AG04449 (cell line): Measurements from ENCODE around the gene UBE2E1.

Source experiments
- CTCF ChIA-PET: fragments of 350-600 bp; formaldehyde crosslinking; extraction: SDS; loops from one replicate; lab custom pipeline; 2021; ENCODE audit warnings: antibody characterized with exemption; lab: Yijun Ruan, JAX
- POLR2A ChIA-PET: fragments of 400-600, 350-600 bp; formaldehyde crosslinking; extraction: SDS; loops from one replicate; lab custom pipeline; 2020; ENCODE audit warnings: antibody characterized with exemption, inconsistent platforms; lab: Yijun Ruan, JAX
- DNase-seq: peaks from one replicate; pipeline ENCODE4 v3.0.0-alpha.2; 2010; ENCODE audit warnings: low read depth, low spot score
- H3K4me3 ChIP-seq: 2 replicates; pipeline ENCODE4 v1.5.1; 2011; ENCODE audit warnings: low read depth, mild to moderate bottlenecking, control low read depth, low read length
- TF ChIP-seq, protein P1 (sequence below): IDR thresholded peaks from one replicate; pipeline ENCODE4 v1.5.1; 2011; ENCODE audit warnings: mild to moderate bottlenecking, moderate library complexity, low read length, control low read depth, inconsistent platforms; ENCODE audit not compliant: insufficient read depth; ENCODE audit errors: missing control alignments

The UBE2E1 gene

DNA sequence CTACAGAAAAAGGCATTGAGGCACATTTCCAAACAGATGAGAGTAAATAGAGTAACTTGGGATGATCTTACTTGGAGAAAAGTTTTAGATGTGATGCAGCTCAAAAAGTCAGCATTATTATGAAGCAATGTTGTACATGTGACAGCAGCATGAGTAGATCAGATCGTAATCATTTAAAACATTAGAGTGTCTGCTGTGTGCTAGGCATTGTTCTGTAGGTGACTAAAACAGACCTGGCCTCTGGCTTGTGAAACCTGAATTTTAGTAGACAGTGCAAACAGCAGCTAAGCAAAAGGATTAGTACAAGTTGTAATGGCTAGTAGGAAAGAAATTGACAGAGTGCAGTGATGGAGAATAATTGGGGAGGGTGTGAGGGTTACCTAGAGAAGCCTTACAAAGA is 15.1 kb downstream of the UBE2E1 start:
- no peak for DNase-seq
- H3K4me3 ChIP-seq, result no peak overlapping the region
- ChIA-PET POLR2A (no interaction called here), CTCF (interaction anchor here (1.9 kb wide), 1 partner anchor 13 kb away, joined by 5 read pairs; no protein-coding TSS in a partner anchor)
- TF ChIP-seq, protein P1, sequence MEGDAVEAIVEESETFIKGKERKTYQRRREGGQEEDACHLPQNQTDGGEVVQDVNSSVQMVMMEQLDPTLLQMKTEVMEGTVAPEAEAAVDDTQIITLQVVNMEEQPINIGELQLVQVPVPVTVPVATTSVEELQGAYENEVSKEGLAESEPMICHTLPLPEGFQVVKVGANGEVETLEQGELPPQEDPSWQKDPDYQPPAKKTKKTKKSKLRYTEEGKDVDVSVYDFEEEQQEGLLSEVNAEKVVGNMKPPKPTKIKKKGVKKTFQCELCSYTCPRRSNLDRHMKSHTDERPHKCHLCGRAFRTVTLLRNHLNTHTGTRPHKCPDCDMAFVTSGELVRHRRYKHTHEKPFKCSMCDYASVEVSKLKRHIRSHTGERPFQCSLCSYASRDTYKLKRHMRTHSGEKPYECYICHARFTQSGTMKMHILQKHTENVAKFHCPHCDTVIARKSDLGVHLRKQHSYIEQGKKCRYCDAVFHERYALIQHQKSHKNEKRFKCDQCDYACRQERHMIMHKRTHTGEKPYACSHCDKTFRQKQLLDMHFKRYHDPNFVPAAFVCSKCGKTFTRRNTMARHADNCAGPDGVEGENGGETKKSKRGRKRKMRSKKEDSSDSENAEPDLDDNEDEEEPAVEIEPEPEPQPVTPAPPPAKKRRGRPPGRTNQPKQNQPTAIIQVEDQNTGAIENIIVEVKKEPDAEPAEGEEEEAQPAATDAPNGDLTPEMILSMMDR, result no peak

DNA sequence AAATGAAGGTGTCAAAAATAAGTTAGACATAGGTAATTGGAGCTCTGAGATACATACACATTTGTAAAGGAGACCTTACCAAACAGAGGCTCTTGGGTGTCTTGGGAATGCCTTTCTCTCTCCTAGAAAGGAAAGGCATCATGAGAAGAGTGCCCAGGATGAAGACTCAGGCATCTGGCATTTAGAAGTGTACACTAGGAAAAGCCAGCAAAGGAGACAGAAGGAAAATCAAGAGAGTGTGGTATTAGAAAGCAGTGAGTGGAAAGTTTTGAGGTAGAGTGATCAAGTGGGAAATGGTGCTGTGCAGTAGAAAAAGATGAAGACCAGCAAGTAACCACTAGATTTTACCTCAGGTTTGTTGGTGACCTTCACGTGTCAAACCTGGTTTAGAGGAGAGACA is 16.1 kb downstream of the UBE2E1 start:
- no peak for DNase-seq
- H3K4me3 ChIP-seq, result no peak overlapping the region
- ChIA-PET POLR2A (no interaction called here), CTCF (no interaction called here)
- TF ChIP-seq, protein P1, result no peak

DNA sequence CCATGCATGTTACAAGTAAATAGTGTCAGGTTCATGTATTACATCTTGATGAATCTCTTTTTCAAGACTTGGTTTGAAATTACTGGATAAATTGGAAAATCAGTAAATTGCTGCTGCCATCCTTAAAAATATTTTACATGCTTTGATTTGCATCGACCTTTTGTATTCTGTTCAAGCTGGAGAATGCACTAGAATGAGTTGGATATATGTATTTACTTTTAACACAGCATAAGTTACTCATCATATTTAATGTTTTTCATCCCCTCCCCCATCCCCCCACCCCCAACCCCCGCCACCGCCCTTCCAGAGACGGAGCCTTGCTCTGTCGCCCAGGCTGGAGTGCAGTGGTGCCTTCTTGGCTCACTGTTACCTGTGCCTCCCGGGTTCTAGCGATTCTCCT is 16.8 kb downstream of the UBE2E1 start:
- no peak overlapping the region for H3K4me3 ChIP-seq
- POLR2A ChIA-PET, result no interaction called here
- DNase-seq, result no peak
- TF ChIP-seq, protein P1, result no peak
- CTCF ChIA-PET, result no interaction called here

- no peak overlapping the region for H3K4me3 ChIP-seq
- CTCF ChIA-PET, result interaction anchor here (1.4 kb wide), 1 partner anchor 10 kb away, joined by 4 read pairs; no protein-coding TSS in a partner anchor
Observed at GRCh38 chr3:23823620-23824019, 17.9 kb downstream of the UBE2E1 start.

DNA sequence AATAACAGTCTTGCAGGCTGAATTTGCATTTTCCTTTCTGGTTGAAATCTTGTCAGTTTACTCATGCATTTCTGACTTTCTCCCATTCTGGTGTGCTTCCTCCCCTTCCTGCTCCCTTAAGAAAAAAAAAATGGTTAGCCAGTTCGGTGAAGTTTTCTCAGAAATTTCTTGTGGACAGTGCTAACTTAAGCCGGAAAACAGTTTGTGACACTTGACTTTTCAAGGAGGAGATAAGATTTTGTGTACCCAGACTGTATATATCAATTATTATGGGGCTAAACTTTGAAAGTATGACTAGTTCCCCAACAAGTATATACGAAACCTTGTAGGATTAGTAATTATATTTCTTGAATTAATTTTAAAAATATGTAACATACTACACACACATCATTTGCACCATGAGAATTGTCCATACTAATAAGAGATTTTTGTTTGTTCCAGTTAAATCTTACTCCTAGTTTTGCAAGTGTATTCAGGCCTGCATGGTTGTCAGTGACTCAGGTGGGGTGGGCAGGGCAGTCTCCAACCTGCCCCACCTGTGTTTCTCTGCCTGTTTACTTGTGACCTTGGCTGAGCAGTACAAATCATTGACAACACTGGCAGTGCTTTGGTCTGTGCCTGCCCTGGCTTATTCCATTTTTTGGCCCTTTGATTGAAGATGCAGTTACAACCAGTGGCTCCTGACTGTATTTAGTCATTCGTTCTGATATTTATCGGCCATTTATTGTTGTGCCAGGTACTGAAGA is 19.1 kb downstream of the UBE2E1 start:
- H3K4me3 ChIP-seq, result no peak overlapping the region
- ChIA-PET CTCF (interaction anchor here (1.0 to 1.4 kb wide), 2 partner anchors 9 to 64 kb away, joined by 3 to 4 read pairs; no protein-coding TSS in a partner anchor), POLR2A (no interaction called here)
- TF ChIP-seq, protein P1, result no peak
- no peak for DNase-seq

More at GRCh38 chr3:23823620-23824019, 17.9 kb downstream of the UBE2E1 start:
- TF ChIP-seq, protein P1, result no peak
- no peak for DNase-seq
- POLR2A ChIA-PET, result no interaction called here

GRCh38 chr3:23825802-23826201 is 20.0 kb downstream of the UBE2E1 start:
- TF ChIP-seq, protein P1, result no peak
- H3K4me3 ChIP-seq, result no peak overlapping the region
- ChIA-PET POLR2A (no interaction called here), CTCF (interaction anchor here (1.0 to 1.1 kb wide), 2 partner anchors 8 to 63 kb away, joined by 3 to 4 read pairs; no protein-coding TSS in a partner anchor)
- no peak for DNase-seq
